ENCODE data around the gene KCNAB1. TPM values are rescaled to one million over a fixed set of nuclear protein-coding genes. Genes with fewer than 3 reads are reported as not detected.

The KCNAB1 gene
- total RNA-seq, 1 experiment from 2014 or later, result not detected

GRCh38 chr3:156471431-156471830 lies 351.1 kb downstream of the KCNAB1 start:
- DNase-seq (ENCODE audit: low read depth, low spot score) (no peak), ATAC-seq (no peak)
- TF ChIP-seq EZH2 (IDR thresholded peaks at IDR 0.05) (no peak), RAD21 (IDR thresholded peaks at IDR 0.05; ENCODE audit: low read depth) (no peak), EGR1 (IDR thresholded peaks at IDR 0.05; ENCODE audit: low read depth) (no peak), ZBTB33 (IDR thresholded peaks at IDR 0.05; ENCODE audit: extremely low read depth, insufficient replicate concordance, low read length) (no peak), POLR2A (IDR thresholded peaks at IDR 0.05; ENCODE audit: borderline replicate concordance, extremely low read depth, insufficient read depth, insufficient read length) (no peak), MAX (IDR thresholded peaks at IDR 0.05) (no peak), ELF1 (IDR thresholded peaks at IDR 0.05; ENCODE audit: borderline replicate concordance, low read depth) (no peak), ATF3 (IDR thresholded peaks at IDR 0.05) (no peak), EZH2phosphoT487 (IDR thresholded peaks at IDR 0.05; ENCODE audit: borderline replicate concordance) (no peak), CBX3 (IDR thresholded peaks at IDR 0.05; ENCODE audit: low read depth) (no peak), JUND (IDR thresholded peaks at IDR 0.05) (no peak), CEBPB (IDR thresholded peaks at IDR 0.05; ENCODE audit: low read depth) (no peak), SP1 (IDR thresholded peaks at IDR 0.05; ENCODE audit: low read depth) (no peak), ZFX (IDR thresholded peaks at IDR 0.05) (no peak), REST (IDR thresholded peaks at IDR 0.05; ENCODE audit: low read depth) (no peak), FOSL1 (IDR thresholded peaks at IDR 0.05; ENCODE audit: low read depth) (no peak), ZNF274 (IDR thresholded peaks at IDR 0.05; ENCODE audit: low read depth, low read length) (no peak), YY1 (IDR thresholded peaks at IDR 0.05; ENCODE audit: extremely low read depth, insufficient replicate concordance, low read depth, low read length) (no peak), CTCF (IDR thresholded peaks at IDR 0.05 in 2 of 3, conservative IDR thresholded peaks at IDR 0.05 in 1 of 3; ENCODE audit: borderline replicate concordance in 1 of 3, insufficient read depth in 1 of 3, low read depth in 2 of 3, low read length in 2 of 3) (no peak)
- intact Hi-C loops (cut with micrococcal nuclease), result no loop called here
- no peak overlapping the region for H3K27ac ChIP-seq (ENCODE audit: low read depth, low read length)
- no peaks in the 10 kb centered on the region for H4K20me1 ChIP-seq (ENCODE audit: insufficient read depth)
- H3K9ac ChIP-seq (ENCODE audit: low read length), result no peak overlapping the region
- H3K4me1 ChIP-seq (ENCODE audit: control insufficient read depth in 1 of 2, insufficient read depth in 2 of 2, low read length in 2 of 2), result no peaks in the 10 kb centered on the region
- H3K27me3 ChIP-seq (ENCODE audit: insufficient read depth, low read length), result no peaks in the 10 kb centered on the region
- CTCF ChIA-PET, result no interaction called here
- H2AFZ ChIP-seq (ENCODE audit: low read depth, low read length, poor library complexity, severe bottlenecking), result no peak overlapping the region
- no TSS peak for BruUV-seq (replicated peaks)
- RAD21 ChIA-PET (ENCODE audit: low non-redundant PET in 1 of 2, low total read pairs in 2 of 2, uncharacterized antibody in 2 of 2, unreplicated experiment in 2 of 2), result no interaction called here
- no peaks in the 10 kb centered on the region for H3K9me2 ChIP-seq (ENCODE audit: insufficient read depth)
- no peaks in the 10 kb centered on the region for H3K36me3 ChIP-seq (ENCODE audit: control insufficient read depth in 1 of 2, insufficient read depth in 2 of 2, low read length in 2 of 2)
- H3K9me3 ChIP-seq (ENCODE audit: control insufficient read depth in 1 of 2, insufficient read depth in 1 of 2, low read depth in 1 of 2, low read length in 2 of 2), result no peaks in the 10 kb centered on the region
- POLR2A ChIA-PET, result no interaction called here
- no peaks in the 10 kb centered on the region for H3K79me2 ChIP-seq (ENCODE audit: insufficient read depth, low read length)
- H3K4me2 ChIP-seq (ENCODE audit: low read length), result no peak overlapping the region
- no peak overlapping the region for H3K4me3 ChIP-seq (replicated peaks in 1 of 2; ENCODE audit: low read depth in 1 of 2, low read length in 2 of 2)

Measured in HCT116 (cell line).